B cell (primary cell): ENCODE measurements around the gene CLEC10A. TPM values are rescaled to one million over a fixed set of nuclear protein-coding genes. Genes with fewer than 3 reads are reported as not detected.

Experiments used
- ATAC-seq: fragments of 200-7000 bp; cut with Tn5 transposase; one replicate; pipeline ENCODE4 v1.10.0; 2021; ENCODE audit warnings: low read depth, mild to moderate bottlenecking, moderate number of reproducible peaks, moderate library complexity
- CTCF ChIA-PET: fragments of 350-600 bp; sonication (Branson Sonifier 250); formaldehyde crosslinking; loops from one replicate; lab custom pipeline; 2021; ENCODE audit warnings: antibody characterized with exemption, inconsistent platforms; lab: Charles Lee
- POLR2A ChIA-PET: fragments of 350-600 bp; sonication (Branson Sonifier 250); formaldehyde crosslinking; loops from one replicate; lab custom pipeline; 2021; ENCODE audit warnings: antibody characterized with exemption; lab: Charles Lee
- DNase-seq: peaks from one replicate; pipeline ENCODE4 v3.0.0; 2013
- H2AFZ ChIP-seq: 2 replicates; pipeline ENCODE4 v1.6.1; 2012; ENCODE audit warnings: mild to moderate bottlenecking, low read depth, low read length; ENCODE audit not compliant: insufficient read depth, poor library complexity, severe bottlenecking
- H3K27ac ChIP-seq, 2 donors: 1 replicate in 1 of 2; 2 replicates in 1 of 2; pipeline ENCODE4 v1.5.1; 2012 to 2013; ENCODE audit warnings: low read length in 2 of 2, mild to moderate bottlenecking in 2 of 2, moderate library complexity in 1 of 2
- H3K27me3 ChIP-seq, 4 experiments: fragments of 200-600 bp in 1 of 4; sonication (generic) in 1 of 4; replicated peaks in 1 of 4; 1 replicate in 2 of 4; 2 replicates in 2 of 4; pipeline versions ENCODE4 v1.6.1 to v1.7.0; 2013 to 2016; ENCODE audit warnings: low read length in 3 of 4, mild to moderate bottlenecking in 2 of 4, mixed read lengths in 1 of 4, moderate library complexity in 1 of 4; ENCODE audit not compliant: insufficient read depth in 4 of 4, control insufficient read depth in 3 of 4; ENCODE audit errors: control extremely low read depth in 1 of 4
- H3K36me3 ChIP-seq, 2 experiments: replicated peaks in 1 of 2; 1 replicate in 1 of 2; 2 replicates in 1 of 2; pipeline versions ENCODE4 v1.6.1 to v1.7.1; 2013; ENCODE audit warnings: low read length in 1 of 2; ENCODE audit not compliant: insufficient read depth in 2 of 2, control insufficient read depth in 1 of 2; ENCODE audit errors: control extremely low read depth in 1 of 2, extremely low read depth in 1 of 2
- H3K4me1 ChIP-seq, 2 donors: fragments of 200-600 bp in 1 of 2; sonication (generic) in 1 of 2; 1 replicate in 1 of 2; 2 replicates in 1 of 2; pipeline versions ENCODE4 v1.5.1 to v1.6.1; 2013 to 2017; ENCODE audit warnings: low read length in 2 of 2; ENCODE audit not compliant: control insufficient read depth in 2 of 2, insufficient read depth in 2 of 2
- H3K4me2 ChIP-seq: replicated peaks from 2 replicates; pipeline ENCODE3; 2012; ENCODE audit warnings: mild to moderate bottlenecking, low read depth, low read length; ENCODE audit not compliant: poor library complexity, severe bottlenecking
- H3K4me3 ChIP-seq, 5 experiments: fragments of 200-600 bp in 1 of 5; sonication (generic) in 1 of 5; 1 replicate in 3 of 5; 2 replicates in 2 of 5; pipeline versions ENCODE4 v1.5.1 to v1.7.0; 2011 to 2016; ENCODE audit warnings: low read length in 4 of 5, mild to moderate bottlenecking in 4 of 5, low read depth in 2 of 5, control low read depth in 1 of 5, moderate library complexity in 1 of 5; ENCODE audit not compliant: insufficient read depth in 1 of 5; ENCODE audit errors: control extremely low read depth in 1 of 5, extremely low read depth in 1 of 5
- H3K79me2 ChIP-seq: fragments of 200-600 bp; sonication (generic); one replicate; pipeline ENCODE4 v1.6.0; 2016; ENCODE audit warnings: low read length; ENCODE audit not compliant: control insufficient read depth, insufficient read depth
- H3K9ac ChIP-seq: fragments of 200-600 bp; sonication (generic); 2 replicates; pipeline ENCODE4 v1.6.1; 2017; ENCODE audit warnings: mild to moderate bottlenecking, low read length, moderate library complexity
- H3K9me3 ChIP-seq, 3 donors: one replicate each; pipeline versions ENCODE4 v1.6.1 to v1.7.1; 2013; ENCODE audit warnings: low read length in 2 of 3; ENCODE audit not compliant: control insufficient read depth in 2 of 3, insufficient read depth in 1 of 3; ENCODE audit errors: control extremely low read depth in 1 of 3
- H4K20me1 ChIP-seq: 2 replicates; pipeline ENCODE4 v1.6.0; 2012; ENCODE audit warnings: mild to moderate bottlenecking, low read length; ENCODE audit not compliant: insufficient read depth, control insufficient read depth, poor library complexity, severe bottlenecking
- H3K27ac Mint-ChIP-seq: one replicate; pipeline ENCODE4 v1.8.0; 2021; ENCODE audit warnings: mixed read lengths
- H3K27me3 Mint-ChIP-seq: one replicate; pipeline ENCODE4 v1.8.0; 2021; ENCODE audit warnings: mixed read lengths
- H3K4me1 Mint-ChIP-seq: one replicate; pipeline ENCODE4 v1.8.0; 2021; ENCODE audit warnings: mixed read lengths
- H3K4me3 Mint-ChIP-seq: one replicate; pipeline ENCODE4 v1.8.0; 2021; ENCODE audit warnings: mixed read lengths
- H3K9me3 Mint-ChIP-seq: one replicate; pipeline ENCODE4 v1.8.0; 2022; ENCODE audit warnings: mixed read lengths; ENCODE audit not compliant: insufficient read depth
- EZH2 ChIP-seq: IDR thresholded peaks from 2 replicates; pipeline ENCODE4 v1.6.1; 2012; ENCODE audit warnings: borderline replicate concordance, low read depth, mild to moderate bottlenecking, moderate library complexity, low read length; ENCODE audit not compliant: insufficient read depth, poor library complexity, severe bottlenecking
- WGBS: methylation state at CpG from one replicate; pipeline ENCODE4 v1.1.5; 2013; ENCODE audit warnings: missing lambda C conversion rate; ENCODE audit not compliant: insufficient coverage; 5-methylcytosine and 5-hydroxymethylcytosine counted together
- intact Hi-C: fragments of 100-400 bp; cut with micrococcal nuclease; formaldehyde crosslinking; loops from one replicate; pipeline ENCODE4 v1.10.0; 2022
- polyA plus RNA-seq: library from polyadenylated mRNA; depleted of rRNA; stranded (reverse); fragments of >200 nt; gene quantifications from 2 replicates; pipeline ENCODE4 v1.2.3, GENCODE V29; 2012
- total RNA-seq, 2 donors: library from RNA; stranded (reverse); fragments of 120-200 nt in 1 of 2; gene quantifications; 1 replicate in 1 of 2; 2 replicates in 1 of 2; pipeline versions ENCODE4 v1.2.3 to v1.2.4, GENCODE V29; 2013 to 2022
- TF ChIP-seq, protein P1 (sequence below): fragments of 200-600 bp; IDR thresholded peaks from one replicate; pipeline ENCODE4 v1.8.0; 2022; ENCODE audit warnings: antibody characterized with exemption, mild to moderate bottlenecking

Gene CLEC10A
- total and polyA plus RNA-seq, 2 donors (not counting 1 experiment from before 2014, with no cell fraction given): 0.15 TPM; not detected in 1

DNA sequence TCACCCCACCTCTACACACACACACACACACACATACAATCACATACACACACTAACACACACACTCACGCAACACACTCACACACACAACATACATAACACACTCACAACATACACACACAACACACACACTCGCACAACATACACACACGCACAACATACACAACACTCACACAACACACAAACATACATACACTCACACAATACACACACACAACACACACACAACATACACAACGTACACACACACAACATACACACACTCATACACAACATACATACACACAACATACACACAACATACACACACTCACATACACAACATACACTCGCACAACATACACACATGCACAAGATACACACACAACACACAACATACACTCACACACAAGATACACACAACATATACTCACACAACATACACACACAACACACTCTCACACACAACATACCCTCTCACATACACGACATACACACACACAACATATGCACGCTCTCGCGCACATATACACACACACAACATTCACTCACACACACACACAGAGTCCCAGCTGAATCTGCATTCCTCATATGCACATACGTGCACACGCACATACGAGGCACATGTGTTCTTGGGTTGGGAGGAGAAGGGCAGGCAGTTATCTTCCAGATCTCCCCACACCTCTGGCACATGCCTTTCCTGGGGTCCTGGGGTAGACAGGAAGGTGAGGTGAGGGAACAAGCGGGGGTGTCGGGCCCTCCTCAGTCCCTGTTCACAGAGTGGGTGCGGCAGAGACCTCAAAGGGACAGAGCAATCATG, 33.4 kb upstream of the CLEC10A start:
- Histone ChIP-seq H3K4me3 (no peak overlapping the region), H3K4me2 (no peak overlapping the region), H3K9ac (no peak overlapping the region), H4K20me1 (no peaks in the 10 kb centered on the region), H3K27ac (no peak overlapping the region), H3K27me3 (peaks cover 0 to 4% (median 0%) of the 10 kb centered on the region in 4 experiments), H3K36me3 (no peaks in the 10 kb centered on the region), H3K79me2 (no peaks in the 10 kb centered on the region), H3K9me3 (peaks cover 0 to 11% (median 0%) of the 10 kb centered on the region in 3 donors), H3K4me1 (peaks cover 6 to 7% of the 10 kb centered on the region in 2 donors), H2AFZ (no peak overlapping the region)
- H3K4me3 Mint-ChIP-seq: no peak overlapping the region
- 92% methylated on average over 11 of the region's 15 CpGs for WGBS
- peaks cover 14% of the 10 kb centered on the region for H3K27me3 Mint-ChIP-seq
- no peak for ATAC-seq
- ChIA-PET CTCF (no interaction called here), POLR2A (no interaction called here)
- H3K9me3 Mint-ChIP-seq: no peaks in the 10 kb centered on the region
- DNase-seq: no peak
- intact Hi-C loops: no loop called here
- no peak overlapping the region for H3K27ac Mint-ChIP-seq
- no peak for TF ChIP-seq EZH2
- TF ChIP-seq, protein P1, sequence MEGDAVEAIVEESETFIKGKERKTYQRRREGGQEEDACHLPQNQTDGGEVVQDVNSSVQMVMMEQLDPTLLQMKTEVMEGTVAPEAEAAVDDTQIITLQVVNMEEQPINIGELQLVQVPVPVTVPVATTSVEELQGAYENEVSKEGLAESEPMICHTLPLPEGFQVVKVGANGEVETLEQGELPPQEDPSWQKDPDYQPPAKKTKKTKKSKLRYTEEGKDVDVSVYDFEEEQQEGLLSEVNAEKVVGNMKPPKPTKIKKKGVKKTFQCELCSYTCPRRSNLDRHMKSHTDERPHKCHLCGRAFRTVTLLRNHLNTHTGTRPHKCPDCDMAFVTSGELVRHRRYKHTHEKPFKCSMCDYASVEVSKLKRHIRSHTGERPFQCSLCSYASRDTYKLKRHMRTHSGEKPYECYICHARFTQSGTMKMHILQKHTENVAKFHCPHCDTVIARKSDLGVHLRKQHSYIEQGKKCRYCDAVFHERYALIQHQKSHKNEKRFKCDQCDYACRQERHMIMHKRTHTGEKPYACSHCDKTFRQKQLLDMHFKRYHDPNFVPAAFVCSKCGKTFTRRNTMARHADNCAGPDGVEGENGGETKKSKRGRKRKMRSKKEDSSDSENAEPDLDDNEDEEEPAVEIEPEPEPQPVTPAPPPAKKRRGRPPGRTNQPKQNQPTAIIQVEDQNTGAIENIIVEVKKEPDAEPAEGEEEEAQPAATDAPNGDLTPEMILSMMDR: no peak
- H3K4me1 Mint-ChIP-seq: peaks cover 7% of the 10 kb centered on the region

GRCh38 chr17:7112510-7113108, 32.6 kb upstream of the CLEC10A start:
- Histone ChIP-seq H3K9me3 (peaks cover 0 to 10% (median 0%) of the 10 kb centered on the region in 3 donors), H3K4me1 (peaks cover 6 to 7% of the 10 kb centered on the region in 2 donors), H3K79me2 (no peaks in the 10 kb centered on the region), H3K36me3 (no peaks in the 10 kb centered on the region), H3K27ac (no peak overlapping the region), H3K27me3 (peaks cover 0 to 4% (median 0%) of the 10 kb centered on the region in 4 experiments), H3K4me2 (no peak overlapping the region), H2AFZ (no peak overlapping the region), H4K20me1 (no peaks in the 10 kb centered on the region), H3K4me3 (no peak overlapping the region), H3K9ac (no peak overlapping the region)
- DNase-seq: no peak
- peaks cover 15% of the 10 kb centered on the region for H3K27me3 Mint-ChIP-seq
- TF ChIP-seq, protein P1: no peak
- TF ChIP-seq EZH2: no peak
- H3K4me1 Mint-ChIP-seq: peaks cover 7% of the 10 kb centered on the region
- POLR2A ChIA-PET: no interaction called here
- H3K4me3 Mint-ChIP-seq: no peak overlapping the region
- no peak for ATAC-seq
- CTCF ChIA-PET: no interaction called here
- H3K9me3 Mint-ChIP-seq: no peaks in the 10 kb centered on the region
- no peak overlapping the region for H3K27ac Mint-ChIP-seq
- intact Hi-C loops: no loop called here
- 97% methylated on average over 7 of the region's 10 CpGs for WGBS
